SKM-1 (cell line): Measurements from ENCODE around the gene HPS3.
"Not testable (repeated sequence)": the region's sequence is repeated elsewhere in the genome, so short reads cannot be mapped to it uniquely, and the experiment has no call there.

Experiments
- DNase-seq: peaks from one replicate; lab custom pipeline; 2025; ENCODE audit not compliant: unreplicated experiment; lab: John Stamatoyannopoulos, UW

Gene HPS3

DNA sequence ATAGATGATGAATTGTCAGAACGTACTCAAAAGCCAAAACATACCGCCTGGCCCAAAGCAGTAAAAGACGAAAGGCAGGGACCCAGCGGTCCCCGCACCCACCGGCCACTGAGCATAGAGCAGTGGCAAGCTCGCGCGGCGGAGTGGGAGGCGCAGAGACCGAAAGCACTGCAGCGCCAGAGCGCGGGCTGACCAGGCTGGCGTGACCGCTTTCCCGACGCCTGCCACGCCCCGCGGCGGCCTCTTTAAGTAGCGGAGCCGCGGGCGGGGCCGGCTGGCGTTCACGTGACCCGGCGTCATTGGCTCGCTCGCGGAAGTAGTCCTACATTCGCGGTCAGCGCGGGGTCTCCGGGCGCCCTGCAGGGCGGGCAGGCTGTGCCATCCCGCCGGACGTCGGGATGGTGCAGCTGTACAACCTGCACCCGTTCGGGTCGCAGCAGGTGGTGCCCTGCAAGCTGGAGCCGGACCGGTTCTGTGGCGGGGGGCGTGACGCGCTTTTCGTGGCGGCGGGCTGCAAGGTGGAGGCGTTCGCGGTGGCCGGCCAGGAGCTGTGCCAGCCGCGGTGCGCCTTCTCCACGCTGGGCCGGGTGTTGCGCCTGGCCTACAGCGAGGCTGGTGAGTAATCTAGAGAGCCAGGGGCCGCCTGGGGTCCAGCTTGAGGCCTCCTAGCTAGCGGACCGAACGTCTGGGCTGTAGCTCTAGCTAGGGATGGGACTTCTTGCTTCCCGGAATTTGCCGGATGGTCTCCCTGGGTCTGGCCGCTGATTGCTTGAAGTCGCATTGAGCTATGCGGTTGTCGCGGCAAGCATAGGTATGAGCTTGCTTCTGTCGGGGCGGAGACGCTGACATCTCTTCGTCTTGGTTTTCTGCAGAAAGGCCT lies at the start of gene HPS3:
Gene HPS3, plus strand, starts transcription at position 313 of the 880 bp plus-strand sequence. Its CDS starts 86 bp downstream, at position 399.
- peak; percentile 63 for DNase-seq

GRCh38 chr3:149080011-149080698 lies 49.3 kb upstream of the HPS3 start:
- no peak for DNase-seq

- DNase-seq: no peak
Measured at GRCh38 chr3:149080699-149081091, 48.7 kb upstream of the HPS3 start.

DNA sequence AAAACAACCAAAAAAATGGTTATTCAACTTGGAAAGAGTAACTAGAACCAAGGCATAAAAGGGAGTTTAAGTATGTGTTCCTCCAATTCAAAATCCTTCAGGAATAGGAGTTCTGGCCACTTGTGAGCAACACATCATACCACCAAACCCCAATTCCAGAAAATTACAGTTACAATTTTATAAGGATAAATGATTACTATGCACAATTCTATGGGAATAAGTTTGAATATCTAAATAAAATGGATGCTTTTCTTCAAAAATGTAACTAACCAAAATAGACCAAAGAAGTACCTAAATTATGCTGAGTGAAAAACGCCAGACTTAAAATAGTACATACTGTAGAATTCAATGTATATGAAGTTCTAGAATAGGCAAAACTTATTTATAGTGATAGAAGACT lies 47.7 kb upstream of the HPS3 start:
- DNase-seq: no peak

DNA sequence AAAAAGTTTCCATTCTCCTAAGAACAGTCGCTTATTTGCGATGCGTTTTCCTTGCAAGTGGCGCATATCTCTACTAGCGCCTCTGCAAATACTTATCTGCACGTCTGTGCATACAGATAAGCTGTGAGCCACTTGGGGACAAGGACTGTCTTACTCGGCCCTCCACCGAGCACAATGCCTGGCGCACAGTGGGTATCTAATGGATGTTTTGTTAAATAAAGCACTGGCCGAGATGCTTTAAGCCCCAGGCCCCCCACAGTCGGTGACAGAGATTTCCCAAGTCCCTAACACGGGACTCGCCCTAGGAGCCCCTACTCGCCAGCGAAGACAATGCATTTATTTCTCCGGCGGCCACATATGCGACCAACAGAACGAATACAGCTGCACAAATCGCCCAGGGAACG lies 43.6 kb upstream of the HPS3 start:
- DNase-seq: no peak

GRCh38 chr3:149086232-149086988 lies 43.0 kb upstream of the HPS3 start, which contains the start of gene HLTF:
Gene HLTF, minus strand, starts transcription at chr3:149086533. Its CDS starts 197 bp downstream, at chr3:149086336.
- DNase-seq: peak; percentile 90

DNA sequence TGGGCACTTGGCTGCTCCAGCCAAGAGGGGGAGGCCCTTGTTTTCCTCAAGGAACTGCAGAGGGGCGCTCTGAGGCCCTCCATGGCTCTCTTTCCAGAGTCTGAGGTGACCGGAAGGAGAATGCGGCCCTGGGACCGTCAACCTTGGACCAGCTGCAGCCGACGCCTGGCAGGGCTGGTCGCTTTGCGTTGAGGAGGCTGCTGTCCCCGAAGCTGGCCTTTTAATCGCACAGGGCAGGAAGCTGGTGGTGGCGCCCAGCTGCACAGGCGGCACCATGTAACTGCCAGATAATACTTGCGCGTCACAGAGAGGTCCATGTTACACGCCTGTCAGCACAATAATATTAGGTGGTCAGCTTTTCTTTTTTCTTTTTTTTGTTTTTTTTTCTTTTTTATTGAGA lies 42.2 kb upstream of the HPS3 start:
- no peak for DNase-seq

GRCh38 chr3:149089395-149089794 lies 40.0 kb upstream of the HPS3 start:
- DNase-seq: no peak

DNA sequence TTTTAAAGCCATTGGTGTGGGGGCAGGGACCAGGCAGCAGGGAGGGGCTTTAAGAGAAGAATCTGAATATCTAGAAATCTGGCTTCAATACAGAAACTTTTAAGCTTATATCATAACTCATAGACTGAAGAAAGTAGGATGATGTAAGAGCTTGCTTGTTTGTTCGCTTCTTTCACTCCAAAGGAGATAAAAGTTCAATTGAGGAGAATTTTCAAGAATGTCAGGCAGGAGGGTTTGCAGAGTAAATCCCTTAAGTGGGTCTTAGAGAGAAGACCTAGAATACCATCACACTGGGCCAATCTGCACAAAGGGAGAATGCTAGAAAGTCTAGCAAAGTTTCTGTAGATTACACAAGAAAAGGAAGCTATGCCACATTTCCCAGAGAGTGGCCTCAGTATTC lies 39.0 kb upstream of the HPS3 start:
- no peak for DNase-seq

- no peak for DNase-seq
Measured at GRCh38 chr3:149090907-149091306, 38.5 kb upstream of the HPS3 start.

DNA sequence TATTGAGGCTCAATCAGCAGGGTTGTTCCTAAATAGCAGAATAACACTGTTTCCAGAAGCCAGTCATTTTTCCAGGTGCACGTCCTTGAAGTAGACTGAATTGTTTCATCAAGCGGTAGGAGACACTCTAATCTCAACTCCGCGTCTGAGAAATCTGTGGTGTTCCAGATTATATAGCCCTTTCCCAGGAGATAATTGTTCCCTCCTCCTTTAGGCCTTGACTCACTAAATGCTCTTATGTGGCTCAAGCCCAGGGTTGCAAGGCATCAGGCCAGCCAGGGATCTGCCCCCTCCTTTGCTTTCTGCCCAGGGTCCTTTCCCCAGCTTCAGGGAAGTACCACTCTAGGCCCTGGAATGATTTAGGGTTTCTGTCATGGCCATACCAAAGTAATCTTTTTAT lies 37.5 kb upstream of the HPS3 start:
- no peak for DNase-seq

DNA sequence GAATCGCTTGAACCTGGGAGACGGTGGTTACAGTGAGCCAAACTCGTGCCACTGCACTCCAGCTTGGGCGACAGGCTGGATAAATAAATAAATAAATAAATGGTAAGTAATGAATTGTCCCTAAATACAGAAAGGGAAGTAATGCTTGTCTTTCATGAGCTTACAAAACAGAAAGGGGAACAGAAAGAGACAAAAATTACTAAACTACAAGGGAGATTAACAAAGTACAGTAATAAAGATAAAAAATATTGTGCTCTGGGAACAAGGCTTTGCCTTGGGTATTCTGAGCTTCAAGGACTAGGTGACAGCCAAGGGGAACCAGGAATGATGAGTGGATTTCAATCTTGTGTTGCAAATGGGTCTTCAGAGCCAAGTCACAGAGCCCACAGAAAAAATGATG lies 34.0 kb upstream of the HPS3 start:
- DNase-seq: peak; percentile 23

- not testable (repeated sequence) for DNase-seq
Measured at GRCh38 chr3:149097987-149098386, 31.5 kb upstream of the HPS3 start.

- DNase-seq: no peak
Measured at GRCh38 chr3:149101154-149101553, 28.3 kb upstream of the HPS3 start.

DNA sequence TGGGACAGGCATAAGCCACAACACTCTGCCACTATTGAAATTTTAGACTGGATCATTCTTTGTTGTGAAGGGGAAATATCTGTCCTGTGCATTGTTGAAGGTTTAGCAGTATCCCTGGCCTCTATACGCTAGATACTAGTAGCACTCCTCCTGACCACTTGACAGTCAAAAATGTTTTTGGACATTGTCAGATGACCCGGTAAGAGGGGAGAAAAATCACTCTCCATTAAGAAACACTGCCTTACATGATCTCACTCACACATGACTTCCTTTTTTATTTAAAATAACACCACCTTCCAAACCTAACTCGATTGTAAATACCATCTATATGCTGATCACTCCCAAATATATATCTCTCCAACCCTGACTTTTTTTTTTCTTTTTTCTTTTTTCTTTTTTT lies 27.8 kb upstream of the HPS3 start:
- no peak for DNase-seq

DNA sequence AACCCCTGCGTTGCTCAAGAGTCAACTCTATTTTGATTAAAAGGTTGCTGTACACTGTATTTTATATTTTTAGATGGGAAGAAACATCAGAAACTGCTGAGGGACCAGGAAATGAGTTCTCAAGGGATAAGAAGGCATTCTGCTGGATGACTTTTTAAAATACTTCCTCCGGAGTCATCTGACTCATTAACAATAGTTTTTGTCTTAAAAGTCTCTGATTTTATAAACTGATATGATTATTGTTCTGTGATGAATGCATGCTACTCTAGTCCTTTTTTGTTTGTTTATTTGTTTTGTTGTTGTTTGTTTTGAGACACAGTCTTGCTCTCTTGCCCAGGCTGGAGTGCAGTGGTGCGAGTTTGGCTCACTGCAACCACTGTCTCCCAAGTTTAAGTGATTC lies 25.0 kb upstream of the HPS3 start:
- DNase-seq: no peak

- DNase-seq: no peak
Measured at GRCh38 chr3:149114458-149114857, 15.0 kb upstream of the HPS3 start.

DNA sequence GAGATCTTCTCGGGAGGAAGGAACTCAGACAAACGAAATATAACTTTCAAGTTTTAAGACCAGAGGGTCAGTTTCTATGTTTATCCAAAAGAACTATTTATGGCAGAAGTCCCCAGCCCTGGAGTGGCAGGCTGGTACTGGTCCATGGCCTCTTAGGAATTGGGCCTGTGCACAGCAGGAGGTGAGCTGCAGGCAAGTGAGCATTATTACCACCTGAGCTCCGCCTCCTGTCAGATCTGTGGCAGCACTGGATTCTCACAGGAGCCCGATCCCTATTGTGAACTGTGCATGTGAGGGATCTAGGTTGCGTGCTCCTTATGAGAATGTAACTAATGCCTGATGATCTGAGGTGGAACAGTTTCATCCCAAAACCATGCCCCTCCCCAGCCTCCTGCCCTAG lies 14.3 kb upstream of the HPS3 start:
- DNase-seq: no peak

DNA sequence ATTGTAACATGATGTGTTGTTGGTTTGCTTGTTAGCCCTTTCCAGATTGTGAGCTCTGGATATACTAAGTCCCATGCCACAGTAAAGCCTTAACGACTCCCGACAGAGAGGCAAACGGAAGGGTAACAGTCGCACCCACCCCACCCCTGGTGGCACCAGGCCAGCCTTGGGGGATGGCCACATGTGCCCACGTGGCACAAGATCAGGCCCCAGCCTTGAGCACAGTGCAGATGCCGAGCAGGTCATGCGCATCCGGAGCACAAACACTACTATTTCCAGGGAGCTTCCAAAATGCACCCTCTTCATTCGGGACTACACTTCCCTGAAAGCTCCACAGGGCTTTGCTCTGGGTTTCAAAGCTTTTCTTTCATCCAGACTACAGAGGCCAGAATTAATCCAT lies 10.7 kb upstream of the HPS3 start:
- no peak for DNase-seq

DNA sequence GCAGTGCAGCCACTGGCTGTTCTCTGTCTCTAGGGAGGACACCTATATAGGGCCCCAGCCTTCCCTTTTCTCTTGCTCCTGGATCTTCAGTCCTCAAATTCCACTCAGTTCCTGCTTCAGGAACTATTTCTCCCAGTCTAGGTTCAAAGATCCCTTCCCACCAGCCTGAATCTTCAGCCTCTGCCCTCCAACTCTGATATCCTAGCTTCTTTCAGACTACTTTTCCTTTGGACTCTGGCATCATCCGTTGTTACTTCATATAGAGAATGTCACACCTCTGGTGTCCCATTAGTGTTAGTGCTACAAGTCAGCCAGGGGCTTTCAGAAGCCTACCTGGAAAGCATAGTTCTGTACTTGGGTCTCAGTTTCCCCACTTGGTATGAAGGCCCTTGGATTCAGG lies 10.0 kb upstream of the HPS3 start:
- no peak for DNase-seq
